GM18519 (cell line): ENCODE data around the gene FREM1.

ENCODE experiments used
- ATAC-seq: cut with Tn5 transposase; IDR thresholded peaks from one replicate; pipeline ENCODE4 v1.9.1; 2021; ENCODE audit warnings: mild to moderate bottlenecking, moderate library complexity; ENCODE audit not compliant: unreplicated experiment, low FRiP score

The FREM1 gene

GRCh38 chr9:14778565-14778964 is 131.7 kb downstream of the FREM1 start:
- ATAC-seq = no peak

DNA sequence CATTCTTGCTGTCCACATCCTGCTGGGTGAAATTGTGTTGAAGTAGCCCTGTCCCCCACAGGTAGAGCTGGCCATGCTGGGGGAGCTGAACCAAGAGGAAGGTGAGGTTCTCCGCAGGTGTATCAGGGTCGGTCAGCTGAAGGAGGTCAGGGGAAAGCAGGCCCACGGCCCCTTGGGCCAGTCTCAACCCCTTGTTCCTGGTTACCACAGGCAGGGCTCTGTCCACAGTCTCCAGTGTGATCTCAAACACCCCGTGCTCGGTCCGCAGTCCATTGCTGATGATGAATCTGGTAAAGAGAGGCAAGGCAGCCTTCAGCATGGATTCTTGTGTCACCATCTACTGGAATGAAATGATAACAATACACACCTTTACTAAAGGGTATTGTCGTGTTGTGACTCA is 134.3 kb downstream of the FREM1 start:
- ATAC-seq = no peak

DNA sequence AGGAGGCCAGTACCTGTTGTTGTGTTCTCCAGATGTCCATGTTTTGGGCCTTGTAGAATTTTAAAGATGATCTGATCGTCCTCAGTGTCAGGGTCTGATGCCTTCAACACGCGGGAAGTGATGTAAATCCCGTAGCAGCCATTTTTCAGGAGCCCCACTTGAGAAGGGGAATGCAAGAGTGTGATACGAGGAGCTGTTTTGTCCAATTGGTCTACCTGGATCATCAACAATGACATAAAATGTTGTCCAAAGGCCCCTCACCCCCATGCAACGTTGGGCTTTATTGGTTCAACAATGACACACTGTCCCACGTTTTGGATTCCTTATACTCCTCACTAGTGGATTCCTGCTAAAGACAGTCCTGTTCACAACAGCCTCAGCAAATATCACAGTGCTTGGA is 139.6 kb downstream of the FREM1 start:
- no peak for ATAC-seq

DNA sequence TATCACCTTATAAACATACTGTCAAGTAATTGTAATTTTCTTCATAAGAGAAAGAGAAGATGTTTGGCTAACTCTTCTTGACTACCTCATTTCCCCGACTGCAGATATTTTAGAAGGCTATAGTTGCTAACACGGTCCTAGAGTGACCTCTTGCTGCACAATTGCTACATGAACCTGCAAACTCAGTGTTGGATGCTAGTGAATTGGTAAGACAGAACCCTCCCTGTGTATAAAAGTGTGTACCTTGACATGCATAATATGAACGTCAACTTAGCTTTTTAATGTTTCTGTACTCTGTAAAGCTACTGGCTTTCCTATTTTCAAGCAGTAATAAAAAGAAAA is 141.0 kb downstream of the FREM1 start:
- ATAC-seq = peak; percentile 71

DNA sequence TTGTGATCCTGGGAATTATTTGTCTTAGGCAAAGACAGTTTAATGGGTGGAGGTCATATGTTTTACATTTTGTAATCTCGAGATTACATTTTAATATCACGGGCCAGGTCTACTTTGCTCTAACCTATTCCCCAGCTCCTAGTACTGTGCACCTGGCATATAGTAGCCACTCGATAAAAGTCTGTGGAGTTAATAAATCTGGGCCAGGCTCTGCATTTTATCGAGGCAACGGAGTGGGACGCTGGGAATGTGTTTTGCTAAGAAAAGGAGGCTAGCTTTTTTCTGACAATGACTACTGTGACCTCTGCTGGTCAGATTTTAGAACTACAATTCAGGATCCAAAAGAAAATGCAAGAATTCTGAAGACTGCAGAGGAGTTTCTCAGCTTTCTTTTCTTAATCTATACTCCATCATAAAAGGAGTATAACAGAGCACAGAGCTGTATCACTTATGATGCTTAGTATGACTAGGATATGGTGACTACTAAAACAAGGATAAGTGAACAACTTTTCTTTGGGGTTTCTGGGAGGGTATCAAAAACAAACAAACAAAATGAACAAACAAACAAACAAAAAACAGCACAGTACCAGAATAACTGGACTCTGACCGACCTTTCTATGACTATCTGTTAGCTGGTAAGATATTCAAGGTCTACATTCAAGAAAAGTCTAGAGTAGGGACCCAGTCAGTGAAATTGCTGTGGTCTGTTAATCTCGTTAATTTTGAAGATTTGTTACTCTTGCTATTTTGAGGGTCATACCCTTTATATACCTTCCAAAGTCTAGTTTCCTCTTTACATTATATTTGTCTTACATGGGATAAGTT is 141.6 kb downstream of the FREM1 start:
- no peak for ATAC-seq

GRCh38 chr9:14766299-14766698 is 143.9 kb downstream of the FREM1 start:
- ATAC-seq = no peak

DNA sequence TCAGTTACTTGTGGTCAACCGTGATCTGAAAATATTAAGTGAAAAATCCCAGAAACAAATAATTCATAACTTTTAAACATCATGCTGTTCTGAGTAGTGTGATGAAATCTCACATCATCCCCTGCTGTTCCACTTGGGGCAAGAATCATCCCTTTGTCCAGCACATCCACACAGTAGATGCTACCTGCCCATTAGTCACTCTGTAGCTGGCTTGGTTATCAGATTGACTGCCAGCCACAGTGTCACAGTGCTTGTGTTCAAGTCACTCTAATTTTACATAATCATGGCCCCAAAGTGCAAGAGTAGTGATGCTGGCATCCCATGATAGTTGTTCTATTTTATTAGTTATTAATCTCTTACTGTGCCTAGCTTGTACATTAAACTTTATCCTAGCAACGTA is 148.6 kb downstream of the FREM1 start:
- ATAC-seq = no peak

DNA sequence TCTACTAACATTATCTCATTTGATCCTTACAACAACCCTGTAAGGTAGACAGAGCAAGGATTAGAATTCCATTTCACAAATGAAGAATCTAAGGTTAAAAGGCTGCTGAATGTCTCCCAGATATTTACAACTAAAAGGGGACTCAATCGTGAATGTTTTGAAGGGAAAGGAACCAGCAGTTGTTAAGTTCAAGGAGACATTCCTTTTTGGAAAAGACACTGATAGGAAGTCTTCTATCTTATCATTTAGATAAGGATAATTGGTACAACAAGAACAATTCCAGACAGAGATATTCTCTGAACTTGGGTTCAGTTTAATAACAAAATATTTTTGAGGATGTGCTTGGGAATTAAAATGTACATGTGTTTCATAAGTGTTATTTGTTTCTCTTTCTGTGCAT is 150.2 kb downstream of the FREM1 start:
- no peak for ATAC-seq

DNA sequence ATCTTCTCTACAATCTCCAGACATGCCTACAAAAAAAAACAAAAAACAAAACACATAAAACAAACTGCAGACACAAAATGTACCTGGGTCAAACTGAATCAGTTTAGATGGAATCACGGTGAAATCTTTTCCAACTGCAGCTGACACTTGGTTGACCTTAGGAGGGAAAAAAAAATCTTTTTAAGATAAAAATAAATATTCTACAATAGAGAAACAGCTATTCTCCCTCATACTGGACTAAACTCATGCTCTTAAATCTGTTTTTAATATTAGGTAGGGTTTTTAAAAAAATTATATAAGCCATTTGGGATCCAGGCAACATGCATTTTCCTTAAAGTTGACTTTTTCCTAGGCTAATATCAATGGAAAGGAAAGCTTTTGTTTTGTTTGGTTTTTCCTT is 153.9 kb downstream of the FREM1 start:
- ATAC-seq = no peak

- no peak for ATAC-seq
Measured at GRCh38 chr9:14752871-14753270, 157.4 kb downstream of the FREM1 start.

- ATAC-seq = no peak
Measured at GRCh38 chr9:14752271-14752670, 158.0 kb downstream of the FREM1 start.

DNA sequence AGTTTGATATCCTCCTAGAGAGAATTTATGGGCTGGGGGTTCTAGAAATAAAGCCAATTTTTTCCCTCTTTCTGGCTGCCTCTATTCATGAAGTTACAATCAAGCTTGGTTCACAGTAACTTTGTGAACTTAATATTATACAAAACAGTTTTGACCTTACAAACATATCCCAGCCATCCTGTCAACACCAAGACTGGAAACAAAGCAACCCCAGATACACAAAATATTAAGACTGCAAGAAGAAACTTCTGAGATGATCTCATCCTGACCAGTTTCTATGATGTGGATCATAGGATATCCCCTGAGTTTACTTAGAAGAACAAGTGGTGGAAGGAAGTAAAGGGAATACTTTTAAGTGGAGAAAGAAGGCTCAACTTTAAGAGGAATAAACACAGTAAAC is 159.4 kb downstream of the FREM1 start:
- no peak for ATAC-seq

DNA sequence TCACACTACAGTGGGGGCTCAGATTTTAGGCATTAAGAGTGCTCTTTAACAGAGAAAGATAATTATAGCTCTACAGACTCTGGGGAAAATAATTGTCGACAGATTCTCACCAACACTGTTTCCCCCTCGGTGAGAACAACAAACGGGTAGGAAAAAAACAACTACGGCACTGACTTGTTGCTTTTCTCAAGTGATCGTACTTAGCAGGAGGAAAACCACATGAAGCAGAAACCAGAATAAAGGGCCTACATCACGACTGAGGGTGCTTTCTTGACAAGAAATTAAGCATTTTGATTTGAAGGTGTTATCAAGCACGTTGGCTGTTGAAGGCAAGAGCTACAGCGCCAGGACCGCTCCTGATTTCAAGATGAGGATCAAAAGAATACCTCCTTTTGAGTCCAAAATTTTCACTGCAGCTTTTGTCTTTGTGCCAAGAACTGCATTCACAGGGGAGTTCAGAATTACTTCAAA is 160.5 kb downstream of the FREM1 start:
- no peak for ATAC-seq

DNA sequence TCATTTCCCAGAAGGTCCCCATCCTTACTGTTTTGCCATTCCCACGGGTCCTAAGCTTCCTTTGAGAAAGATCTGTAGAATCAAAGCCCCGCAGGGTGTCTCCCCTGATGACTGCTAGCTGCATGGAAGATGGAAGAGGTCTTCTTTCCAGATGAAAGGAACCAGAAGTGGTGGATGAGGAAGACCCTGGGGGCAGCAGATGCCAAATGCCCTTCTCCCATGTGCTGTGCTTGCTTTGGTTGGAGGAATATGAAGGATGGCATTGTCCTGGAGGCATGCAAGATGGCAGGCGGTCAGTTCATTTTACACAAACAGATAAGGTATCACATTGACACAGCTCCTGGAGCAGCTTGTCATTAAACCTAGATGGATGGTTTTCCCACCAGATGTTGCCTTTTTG is 161.9 kb downstream of the FREM1 start:
- ATAC-seq = no peak

DNA sequence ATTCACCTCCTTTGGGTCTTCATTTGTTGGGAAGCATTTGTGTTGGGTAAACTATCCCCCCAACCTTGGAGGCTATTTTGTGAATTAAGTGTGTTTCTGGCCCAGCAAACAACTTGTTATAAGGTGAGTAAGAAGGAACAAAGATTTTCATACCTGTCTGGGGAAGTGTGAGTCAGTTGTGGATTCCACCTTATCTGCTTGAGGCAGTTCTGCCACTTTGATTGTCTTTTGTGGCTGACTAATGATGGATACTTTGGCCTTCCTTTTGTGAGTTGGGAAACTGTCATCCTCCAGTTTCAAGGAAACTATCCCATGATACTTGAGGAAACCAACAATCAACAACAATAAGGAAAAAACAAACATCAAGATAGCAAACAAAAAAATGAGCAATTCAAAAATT is 163.1 kb downstream of the FREM1 start:
- ATAC-seq = no peak

GRCh38 chr9:14746626-14747025 is 163.6 kb downstream of the FREM1 start:
- no peak for ATAC-seq

DNA sequence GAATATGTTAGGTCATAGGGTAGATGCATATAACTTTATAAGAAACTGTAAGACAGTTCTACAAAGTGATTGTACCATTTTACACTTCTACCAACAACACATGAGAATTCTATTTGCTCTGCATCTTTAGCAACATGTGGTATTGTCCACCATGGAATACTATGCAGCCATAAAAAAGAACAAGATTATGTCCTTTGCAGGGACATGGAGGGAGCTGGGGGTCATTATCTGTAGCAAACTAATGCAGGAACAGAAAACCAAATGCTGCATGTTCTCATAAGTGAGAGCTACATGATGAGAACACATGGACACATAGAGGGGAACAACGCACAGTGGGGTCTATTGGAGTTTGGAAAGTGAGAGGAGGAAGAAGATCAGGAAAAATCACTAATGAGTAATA is 165.5 kb downstream of the FREM1 start:
- ATAC-seq = no peak

DNA sequence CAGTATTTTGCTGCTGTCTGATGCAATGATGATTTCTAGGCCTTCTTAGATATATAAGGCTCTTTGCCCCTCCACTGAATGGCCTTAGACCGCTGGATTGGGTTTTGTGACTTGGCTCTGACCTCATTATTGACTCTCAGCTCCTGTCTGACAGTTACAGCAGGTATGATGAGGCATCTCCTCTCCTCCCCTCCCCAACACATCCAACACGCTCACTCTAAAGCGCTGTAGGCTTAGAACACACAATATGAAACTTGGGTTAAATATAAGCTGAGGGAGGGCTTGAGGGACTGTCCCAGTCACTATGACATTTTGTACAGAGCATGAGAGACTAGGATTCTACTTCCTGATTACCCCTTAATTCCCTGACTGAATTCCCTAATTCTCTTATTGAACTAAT is 168.9 kb downstream of the FREM1 start:
- ATAC-seq = no peak

GRCh38 chr9:14733133-14733532 is 177.1 kb downstream of the FREM1 start:
- no peak for ATAC-seq

GRCh38 chr9:14731294-14731981 is 178.8 kb downstream of the FREM1 start:
- ATAC-seq = no peak

GRCh38 chr9:14730461-14730898 is 179.7 kb downstream of the FREM1 start:
- no peak for ATAC-seq

- ATAC-seq = no peak
Measured at GRCh38 chr9:14723301-14723700, 186.9 kb downstream of the FREM1 start.
